GM12892 (cell line): ENCODE results near the gene ZNF142.
A peak's percentile ranks its signal among the peaks of the same experiment; 100 is the strongest.

ENCODE experiments used
- DNase-seq: peaks from one replicate; pipeline ENCODE4 v3.0.0; 2011; ENCODE audit not compliant: insufficient read length
- FAIRE-seq: peaks from 2 replicates; lab custom pipeline; 2011; peaks lifted over from hg19 to GRCh38; lab: Jason Lieb, UNC
- POLR2A ChIP-seq: IDR thresholded peaks from 2 replicates; pipeline ENCODE4 v1.6.1; 2011; ENCODE audit warnings: low read depth, low read length, control low read depth
- POLR2AphosphoS5 ChIP-seq: IDR thresholded peaks from 2 replicates; pipeline ENCODE4 v1.6.1; 2011; ENCODE audit warnings: low read depth, low read length, control low read depth
- TAF1 ChIP-seq: IDR thresholded peaks from 2 replicates; pipeline ENCODE4 v1.6.1; 2011; ENCODE audit warnings: low read depth, mild to moderate bottlenecking, control low read depth, low read length, borderline replicate concordance

ZNF142 gene

DNA sequence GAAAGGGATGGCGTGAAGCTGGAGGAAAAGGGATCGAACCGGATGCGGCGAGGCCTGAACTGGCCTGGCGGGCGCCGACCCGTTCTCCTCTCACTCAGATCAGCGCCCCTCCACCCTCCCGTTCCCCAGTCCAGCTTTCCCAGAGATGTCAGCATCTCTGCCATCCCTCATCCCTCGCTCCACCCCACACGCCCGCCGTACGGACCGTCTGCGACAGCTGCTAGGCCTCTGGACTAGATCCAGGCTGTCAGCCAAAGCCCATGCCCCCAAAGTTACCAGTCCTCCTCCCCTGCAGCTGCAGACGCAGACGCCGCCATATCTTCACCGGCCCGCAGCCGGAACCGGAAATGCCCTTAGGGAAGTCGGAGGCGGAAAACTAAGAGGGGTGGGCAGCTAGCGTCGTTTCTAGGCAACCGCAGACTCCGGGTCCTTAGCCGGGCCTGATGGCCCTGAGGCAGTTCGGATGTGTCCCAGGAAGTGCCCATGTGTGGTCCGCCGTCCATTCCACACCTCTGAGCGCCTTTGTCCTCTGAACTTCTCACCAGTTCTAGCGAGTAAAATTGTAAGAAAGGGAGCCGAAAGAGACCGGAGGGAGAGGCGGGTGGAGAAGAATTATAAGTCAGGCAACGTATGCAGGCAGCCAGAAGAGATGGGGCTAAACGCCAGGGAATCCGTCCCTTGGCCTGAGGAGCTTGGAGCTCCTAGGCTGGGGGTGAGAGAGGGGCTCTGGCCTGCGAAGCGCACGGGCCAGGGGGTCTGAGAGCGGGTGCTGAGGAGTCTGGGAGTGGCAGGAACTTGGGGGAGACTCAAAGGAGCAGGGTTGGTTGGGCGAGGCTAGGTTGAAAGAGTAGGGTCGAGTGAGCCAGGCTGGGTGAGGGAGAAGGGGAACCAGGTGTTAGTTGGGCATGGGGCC, 12.5 kb upstream of the ZNF142 start, which contains the start of the genes RNF25 and STK36:
TSS of gene RNF25 (minus strand) at position 349 of the 913 bp plus-strand sequence. CDS start at position 317, 32 bp downstream.
TSS of gene STK36 (plus strand) at position 433 of the 913 bp plus-strand sequence. CDS start 744 bp downstream, outside the sequence.
- TF ChIP-seq TAF1 (peak; percentile 86), POLR2AphosphoS5 (peak; percentile 70), POLR2A (peak; percentile 87)
- peak; percentile 97 for FAIRE-seq
- DNase-seq, result peak; percentile 91

- DNase-seq (no peak), FAIRE-seq (no peak)
- TF ChIP-seq TAF1, result no peak
- TF ChIP-seq POLR2AphosphoS5, result no peak
- TF ChIP-seq POLR2A, result no peak
Measured at GRCh38 chr2:218671097-218671653, 11.8 kb upstream of the ZNF142 start.

DNA sequence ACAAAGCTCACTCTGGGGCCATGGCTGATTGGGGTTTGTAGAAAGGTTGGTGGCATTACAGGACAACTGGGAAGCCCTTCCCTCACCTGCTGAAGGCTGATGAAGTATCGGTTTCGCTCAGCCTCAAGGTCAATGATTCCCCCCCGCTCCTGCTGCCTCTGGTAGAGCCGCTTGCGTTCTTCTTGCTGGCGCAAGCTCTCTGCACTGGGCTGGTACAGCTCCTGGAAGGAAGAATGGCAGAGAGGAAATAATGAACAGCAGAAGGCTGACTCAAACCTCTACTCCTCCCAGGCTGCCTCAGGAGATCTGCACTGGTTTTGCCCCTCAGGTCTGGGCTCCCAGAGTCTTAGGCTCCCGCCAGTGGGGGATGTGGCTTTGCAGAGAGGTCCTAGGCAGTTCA, 5.2 kb upstream of the ZNF142 start:
- no peak for DNase-seq
- no peak for FAIRE-seq
- no peak for TF ChIP-seq TAF1
- TF ChIP-seq POLR2AphosphoS5, result no peak
- TF ChIP-seq POLR2A, result no peak

DNA sequence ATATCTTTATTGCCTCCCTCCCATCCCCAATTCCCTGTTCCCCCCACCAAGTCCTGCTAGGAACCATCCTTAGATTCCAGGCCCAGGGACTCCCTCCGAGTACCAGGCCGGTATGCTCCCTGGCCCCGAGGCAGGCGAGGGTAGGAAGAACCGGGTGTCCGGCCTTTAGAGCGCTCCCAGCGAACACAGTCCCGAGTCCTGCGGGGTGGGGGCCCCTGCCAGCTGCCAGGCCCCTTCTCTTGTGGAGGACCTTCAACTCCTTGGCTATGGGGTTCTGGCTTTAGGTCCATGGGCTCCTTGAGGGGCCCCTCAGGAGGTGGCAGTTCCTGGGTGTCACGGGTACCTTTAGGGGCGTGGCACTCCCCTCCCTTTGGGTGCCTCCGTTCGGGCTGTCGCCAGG, 4.5 kb upstream of the ZNF142 start:
- TF ChIP-seq TAF1 (no peak), POLR2A (no peak), POLR2AphosphoS5 (no peak)
- DNase-seq (no peak), FAIRE-seq (no peak)

GRCh38 chr2:218662827-218663226, 3.4 kb upstream of the ZNF142 start:
- FAIRE-seq (no peak), DNase-seq (no peak)
- no peak for TF ChIP-seq TAF1
- no peak for TF ChIP-seq POLR2AphosphoS5
- TF ChIP-seq POLR2A, result no peak

DNA sequence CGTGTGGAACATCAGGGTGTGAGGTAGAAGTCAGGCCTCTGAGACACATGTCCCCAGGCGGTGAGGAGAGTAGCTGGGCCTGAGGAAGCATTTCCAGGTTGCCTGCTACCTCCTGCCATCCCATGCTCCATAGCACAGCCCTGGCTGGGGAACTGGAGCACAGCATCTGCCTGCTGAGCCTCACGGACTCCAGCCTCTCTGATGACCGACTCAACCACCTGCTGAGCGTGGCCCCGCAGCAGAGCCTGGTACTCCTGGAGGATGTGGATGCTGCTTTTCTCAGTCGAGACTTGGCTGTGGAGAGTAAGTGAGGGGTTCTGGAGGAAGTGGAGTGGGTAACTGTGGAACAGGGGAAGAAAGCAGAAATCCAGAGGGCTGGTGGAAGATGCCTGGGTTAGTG, 3.0 kb upstream of the ZNF142 start:
- no peak for TF ChIP-seq POLR2A
- TF ChIP-seq POLR2AphosphoS5, result no peak
- TF ChIP-seq TAF1, result no peak
- DNase-seq (no peak), FAIRE-seq (no peak)

DNA sequence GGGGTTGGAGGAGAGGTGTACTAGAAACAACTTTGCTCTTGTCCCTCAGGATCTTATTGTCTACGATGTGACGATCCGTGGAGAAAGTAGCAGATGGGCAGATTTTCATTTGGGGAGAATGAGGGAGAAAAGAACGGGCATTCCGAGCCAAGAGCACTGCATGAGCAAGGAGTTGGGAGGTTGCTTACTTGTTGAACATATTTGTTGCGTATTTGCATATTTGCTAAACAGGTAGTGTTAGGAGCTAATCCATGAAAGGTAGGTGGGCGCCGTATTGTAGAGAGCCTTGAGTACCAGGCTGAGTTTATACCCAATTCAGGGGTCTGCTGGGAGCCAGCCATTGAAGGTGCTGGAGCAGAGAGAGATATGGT, 550 bp upstream of the ZNF142 start:
- no peak for TF ChIP-seq POLR2A
- no peak for TF ChIP-seq POLR2AphosphoS5
- TF ChIP-seq TAF1, result no peak
- no peak for DNase-seq
- FAIRE-seq, result no peak

GRCh38 chr2:218658671-218659257, 659 bp downstream of the ZNF142 start:
- DNase-seq, result peak; percentile 50
- FAIRE-seq, result no peak
- TF ChIP-seq POLR2AphosphoS5, result no peak
- no peak for TF ChIP-seq POLR2A
- 0 out of 2 replicates have a peak, but pooled peaks have one; percentile 29 for TF ChIP-seq TAF1

- FAIRE-seq (no peak), DNase-seq (no peak)
- no peak for TF ChIP-seq TAF1
- TF ChIP-seq POLR2AphosphoS5, result no peak
- TF ChIP-seq POLR2A, result no peak
Measured at GRCh38 chr2:218655751-218656150, 3.7 kb downstream of the ZNF142 start.

GRCh38 chr2:218648787-218649100, 10.7 kb downstream of the ZNF142 start:
- FAIRE-seq, result no peak

GRCh38 chr2:218648088-218648786, 11.2 kb downstream of the ZNF142 start:
- FAIRE-seq, result peak; percentile 94
- TF ChIP-seq POLR2A, result no peak
- no peak for TF ChIP-seq TAF1
- TF ChIP-seq POLR2AphosphoS5, result no peak
- peak; percentile 39 for DNase-seq

More at GRCh38 chr2:218648787-218649100, 10.7 kb downstream of the ZNF142 start:
- TF ChIP-seq TAF1 (no peak), POLR2A (no peak), POLR2AphosphoS5 (no peak)
- no peak for DNase-seq
